ENCODE measurements around the gene ZMAT2. TPM values are rescaled to one million over a fixed set of nuclear protein-coding genes. Genes with fewer than 3 reads are reported as not detected.

Gene ZMAT2
- total RNA-seq, 1 donor from 2014 or later, result 47.5 TPM

GRCh38 chr5:140753561-140753960, 53.3 kb downstream of the ZMAT2 start:
- TF ChIP-seq CTCF (IDR thresholded peaks at IDR 0.05), result no peak
- no peaks in the 10 kb centered on the region for H3K4me1 Mint-ChIP-seq (ENCODE audit: unreplicated experiment)
- H3K4me3 Mint-ChIP-seq (ENCODE audit: unreplicated experiment), result no peak overlapping the region
- H3K9me3 Mint-ChIP-seq (ENCODE audit: unreplicated experiment), result peaks cover 71% of the 10 kb centered on the region
- no peaks in the 10 kb centered on the region for H3K27me3 Mint-ChIP-seq (ENCODE audit: unreplicated experiment)
- H3K36me3 Mint-ChIP-seq (ENCODE audit: unreplicated experiment), result no peaks in the 10 kb centered on the region
- DNase-seq (ENCODE audit: extremely low spot score, unreplicated experiment), result no peak
- no peak overlapping the region for H3K27ac Mint-ChIP-seq (ENCODE audit: unreplicated experiment)

Other genes with a start within 250 kb of the ZMAT2 start
- 13.2 and 14.7 TPM in 2 replicates for gene EIF4EBP3, start 152.8 kb upstream of the ZMAT2 start, total RNA-seq
- 41.9 and 43.7 TPM in 2 replicates for gene SRA1, start 143.0 kb upstream of the ZMAT2 start, total RNA-seq
- 62.3 and 70.7 TPM in 2 replicates for gene APBB3, start 135.8 kb upstream of the ZMAT2 start, total RNA-seq
- gene SLC35A4, start 135.6 kb upstream of the ZMAT2 start, total RNA-seq, result 79.6 and 80.9 TPM in 2 replicates
- gene CD14, start 67.3 kb upstream of the ZMAT2 start, total RNA-seq, result not detected in 2 replicates
- 10.4 and 10.5 TPM in 2 replicates for gene TMCO6, start 61.0 kb upstream of the ZMAT2 start, total RNA-seq
- 44.5 and 50.2 TPM in 2 replicates for gene NDUFA2, start 52.8 kb upstream of the ZMAT2 start, total RNA-seq
- gene IK, start 52.6 kb upstream of the ZMAT2 start, total RNA-seq, result 86.5 and 89.9 TPM in 2 replicates
- gene WDR55, start 35.5 kb upstream of the ZMAT2 start, total RNA-seq, result 28.3 and 28.9 TPM in 2 replicates
- gene DND1, start 26.9 kb upstream of the ZMAT2 start, total RNA-seq, result 1.6 and 1.9 TPM in 2 replicates
- gene HARS1, start 9.1 kb upstream of the ZMAT2 start, total RNA-seq, result 65.3 and 69.0 TPM in 2 replicates
- gene HARS2, start 9.0 kb upstream of the ZMAT2 start, total RNA-seq, result 27.2 and 28.8 TPM in 2 replicates
- not detected in 2 replicates for gene PCDHA1, start 85.7 kb downstream of the ZMAT2 start, total RNA-seq
- gene PCDHA2, start 94.4 kb downstream of the ZMAT2 start, total RNA-seq, result 0.99 and 1.6 TPM in 2 replicates
- 0.19 and 0.42 TPM in 2 replicates for gene PCDHA3, start 100.6 kb downstream of the ZMAT2 start, total RNA-seq
- gene PCDHA4, start 106.6 kb downstream of the ZMAT2 start, total RNA-seq, result 12.2 and 12.8 TPM in 2 replicates
- 1.0 and 1.1 TPM in 2 replicates for gene PCDHA5, start 121.2 kb downstream of the ZMAT2 start, total RNA-seq
- 20.2 TPM in 2 replicates for gene PCDHA6, start 127.5 kb downstream of the ZMAT2 start, total RNA-seq
- gene PCDHA7, start 133.8 kb downstream of the ZMAT2 start, total RNA-seq, result 2.0 and 2.1 TPM in 2 replicates
- gene PCDHA8, start 140.7 kb downstream of the ZMAT2 start, total RNA-seq, result 1.9 and 2.0 TPM in 2 replicates
- gene PCDHA9, start 147.9 kb downstream of the ZMAT2 start, total RNA-seq, result 1.7 and 1.8 TPM in 2 replicates
- 6.0 and 6.1 TPM in 2 replicates for gene PCDHA10, start 155.4 kb downstream of the ZMAT2 start, total RNA-seq
- gene PCDHA11, start 168.5 kb downstream of the ZMAT2 start, total RNA-seq, result 7.2 and 8.2 TPM in 2 replicates
- 9.1 and 12.4 TPM in 2 replicates for gene PCDHA12, start 174.9 kb downstream of the ZMAT2 start, total RNA-seq
- 1.5 and 1.7 TPM in 2 replicates for gene PCDHA13, start 181.7 kb downstream of the ZMAT2 start, total RNA-seq
- gene PCDHAC1, start 225.9 kb downstream of the ZMAT2 start, total RNA-seq, result 3.3 TPM in 2 replicates

Data from osteocyte (in vitro differentiated cells).